IMR-90 (cell line): ENCODE measurements around the gene BMERB1.

ENCODE experiments used
- BHLHE40 ChIP-seq: fragments of 150-350 bp; IDR thresholded peaks from 2 replicates; pipeline ENCODE4 v1.6.1; 2016; ENCODE audit warnings: mild to moderate bottlenecking, low read depth, low read length
- CEBPB ChIP-seq: IDR thresholded peaks from 2 replicates; pipeline ENCODE4 v1.6.1; 2012; ENCODE audit warnings: low read depth, low read length, improper control_type of control experiment
- CHD1 ChIP-seq: IDR thresholded peaks from 2 replicates; pipeline ENCODE4 v1.6.1; 2012; ENCODE audit warnings: low read depth, low read length, improper control_type of control experiment
- CTCF ChIP-seq: conservative IDR thresholded peaks from 2 replicates; pipeline ENCODE4 v1.5.1; 2012; ENCODE audit warnings: mild to moderate bottlenecking, low read depth, low read length, improper control_type of control experiment
- FOS ChIP-seq: fragments of 150-350 bp; IDR thresholded peaks from 2 replicates; pipeline ENCODE4 v1.6.1; 2016; ENCODE audit warnings: low read depth, low read length
- MAFK ChIP-seq: IDR thresholded peaks from 2 replicates; pipeline ENCODE4 v1.6.1; 2012; ENCODE audit warnings: low read depth, low read length, improper control_type of control experiment
- MXI1 ChIP-seq: IDR thresholded peaks from 2 replicates; pipeline ENCODE4 v1.6.1; 2012; ENCODE audit warnings: low read depth, mild to moderate bottlenecking, low read length, moderate library complexity, borderline replicate concordance
- POLR2A ChIP-seq: IDR thresholded peaks from 2 replicates; pipeline ENCODE4 v1.6.1; 2012; ENCODE audit warnings: mild to moderate bottlenecking, low read depth, low read length
- RAD21 ChIP-seq: IDR thresholded peaks from 2 replicates; pipeline ENCODE4 v1.6.1; 2012; ENCODE audit warnings: low read length, improper control_type of control experiment
- RCOR1 ChIP-seq: IDR thresholded peaks from 2 replicates; pipeline ENCODE4 v1.6.1; 2012; ENCODE audit warnings: mild to moderate bottlenecking, low read length, improper control_type of control experiment; ENCODE audit not compliant: insufficient replicate concordance
- RFX5 ChIP-seq: IDR thresholded peaks from 2 replicates; pipeline ENCODE4 v1.8.0; 2012; ENCODE audit warnings: low read depth, mild to moderate bottlenecking, low read length, moderate library complexity
- SMC3 ChIP-seq: fragments of 150-350 bp; IDR thresholded peaks from 2 replicates; pipeline ENCODE4 v1.6.1; 2016; ENCODE audit warnings: low read depth, mild to moderate bottlenecking, antibody characterized with exemption, low read length, moderate library complexity
- TF ChIP-seq, protein P1 (sequence below): fragments of 150-350 bp; IDR thresholded peaks from 2 replicates; pipeline ENCODE4 v1.6.1; 2016; ENCODE audit warnings: low read depth, mild to moderate bottlenecking, low read length, moderate library complexity, borderline replicate concordance

DNA sequence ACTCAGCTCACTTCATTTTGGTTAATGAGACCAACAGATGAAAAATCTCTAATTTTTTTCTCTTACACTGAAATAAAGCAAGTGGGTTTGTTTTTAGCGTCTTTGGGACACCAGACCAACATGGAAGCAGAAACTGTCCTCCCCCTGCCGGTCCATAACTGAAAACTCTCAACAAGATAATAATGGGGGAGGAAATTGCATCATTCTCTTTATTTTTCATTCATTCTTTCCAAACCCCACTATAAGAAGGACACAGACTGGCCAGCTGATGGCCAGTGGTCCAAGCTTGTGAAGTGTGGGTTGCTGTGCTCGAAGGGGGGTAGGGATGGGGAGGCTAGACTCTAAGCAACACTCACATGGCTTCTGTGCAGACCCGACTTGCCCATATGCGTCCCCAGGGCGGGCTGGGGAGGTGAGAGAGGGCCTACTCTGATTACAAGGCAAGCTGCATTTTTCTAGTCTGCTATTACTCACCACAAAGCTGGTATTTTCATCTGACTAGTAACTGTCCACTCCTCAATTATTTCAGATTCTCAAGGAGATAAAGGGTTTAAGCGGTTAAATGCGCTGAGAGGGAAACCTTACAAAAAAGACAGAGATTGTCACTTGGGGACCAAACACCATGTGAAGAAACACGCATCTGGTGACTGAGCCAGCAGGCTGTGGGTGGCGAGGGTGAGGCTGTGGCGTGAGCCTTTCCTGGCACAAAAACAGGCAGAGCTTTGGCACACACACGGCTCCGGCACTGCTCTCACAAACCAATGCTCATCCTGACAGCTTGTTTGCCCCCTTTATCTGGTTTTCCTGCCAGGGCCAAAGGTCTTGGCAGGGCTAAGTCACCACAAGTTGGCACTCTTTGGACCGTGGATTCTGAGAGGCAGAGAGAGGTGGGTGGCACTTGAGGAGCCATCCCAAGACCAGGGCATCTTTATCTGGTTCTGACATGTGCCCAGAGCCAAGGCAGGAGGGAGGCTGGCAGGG, 170.4 kb downstream of the BMERB1 start:
- TF ChIP-seq CEBPB (no peak), CTCF (no peak), POLR2A (no peak), RFX5 (no peak), MAFK (no peak), RCOR1 (no peak), BHLHE40 (no peak), FOS (no peak), SMC3 (no peak), RAD21 (no peak), MXI1 (no peak), CHD1 (no peak)
- TF ChIP-seq, protein P1, sequence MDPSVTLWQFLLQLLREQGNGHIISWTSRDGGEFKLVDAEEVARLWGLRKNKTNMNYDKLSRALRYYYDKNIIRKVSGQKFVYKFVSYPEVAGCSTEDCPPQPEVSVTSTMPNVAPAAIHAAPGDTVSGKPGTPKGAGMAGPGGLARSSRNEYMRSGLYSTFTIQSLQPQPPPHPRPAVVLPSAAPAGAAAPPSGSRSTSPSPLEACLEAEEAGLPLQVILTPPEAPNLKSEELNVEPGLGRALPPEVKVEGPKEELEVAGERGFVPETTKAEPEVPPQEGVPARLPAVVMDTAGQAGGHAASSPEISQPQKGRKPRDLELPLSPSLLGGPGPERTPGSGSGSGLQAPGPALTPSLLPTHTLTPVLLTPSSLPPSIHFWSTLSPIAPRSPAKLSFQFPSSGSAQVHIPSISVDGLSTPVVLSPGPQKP, result no peak
